DMS53 treated with DMSO at 0.1 percent for 48 hours (cell line): ENCODE results near the gene ZNF436.
"Not testable (repeated sequence)": the region's sequence is repeated elsewhere in the genome, so short reads cannot be mapped to it uniquely, and the experiment has no call there.

Experiments used
- DNase-seq: peaks from one replicate; lab custom pipeline; 2025; ENCODE audit not compliant: unreplicated experiment; lab: John Stamatoyannopoulos, UW

Gene ZNF436

DNA sequence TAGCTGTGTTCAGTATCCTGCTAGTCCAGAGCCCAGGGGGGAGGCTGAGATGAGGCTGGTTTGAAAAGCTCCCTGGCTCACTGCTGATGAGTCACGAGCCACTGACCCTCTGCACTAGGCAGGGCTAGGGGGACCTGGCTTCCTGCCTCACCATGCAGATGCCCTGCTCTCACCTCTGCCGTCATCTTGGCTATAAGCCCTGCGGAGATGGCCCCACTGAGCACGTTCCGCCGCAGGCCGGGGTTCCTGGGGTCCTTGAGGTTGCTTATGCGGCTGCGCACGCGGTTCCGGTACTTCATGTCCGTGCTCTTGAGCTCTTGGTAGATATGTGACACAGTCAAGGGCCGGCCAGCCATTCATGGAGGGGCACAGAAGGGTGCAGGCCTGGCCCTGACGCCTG, 24.1 kb upstream of the ZNF436 start:
- DNase-seq, result no peak

DNA sequence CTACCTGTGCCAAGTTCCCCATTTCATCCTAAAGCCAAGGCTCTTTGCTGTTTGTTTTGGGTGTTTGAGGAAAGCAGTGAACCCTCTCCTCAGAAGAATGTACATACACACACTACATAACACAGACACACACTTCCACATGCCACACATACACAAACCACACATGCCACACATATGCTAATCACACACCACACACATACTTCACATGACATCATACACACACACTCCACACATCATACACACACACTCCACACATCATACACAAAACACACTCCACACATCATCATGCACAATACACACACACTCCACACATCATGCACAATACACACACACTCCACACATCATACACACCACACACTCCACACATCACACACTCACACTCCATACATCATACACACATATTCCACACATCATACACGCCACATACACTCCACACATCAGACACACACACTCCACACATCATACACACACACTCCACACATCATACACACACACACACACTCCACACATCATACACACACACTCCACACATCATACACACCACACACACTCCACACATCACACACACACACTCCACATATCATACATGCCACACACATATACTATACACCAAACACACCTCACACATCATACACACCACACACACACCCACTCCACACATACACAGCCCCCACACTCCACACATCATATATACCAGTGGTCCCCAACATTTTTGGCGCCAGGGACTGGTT, 22.7 kb upstream of the ZNF436 start:
- no peak for DNase-seq

DNA sequence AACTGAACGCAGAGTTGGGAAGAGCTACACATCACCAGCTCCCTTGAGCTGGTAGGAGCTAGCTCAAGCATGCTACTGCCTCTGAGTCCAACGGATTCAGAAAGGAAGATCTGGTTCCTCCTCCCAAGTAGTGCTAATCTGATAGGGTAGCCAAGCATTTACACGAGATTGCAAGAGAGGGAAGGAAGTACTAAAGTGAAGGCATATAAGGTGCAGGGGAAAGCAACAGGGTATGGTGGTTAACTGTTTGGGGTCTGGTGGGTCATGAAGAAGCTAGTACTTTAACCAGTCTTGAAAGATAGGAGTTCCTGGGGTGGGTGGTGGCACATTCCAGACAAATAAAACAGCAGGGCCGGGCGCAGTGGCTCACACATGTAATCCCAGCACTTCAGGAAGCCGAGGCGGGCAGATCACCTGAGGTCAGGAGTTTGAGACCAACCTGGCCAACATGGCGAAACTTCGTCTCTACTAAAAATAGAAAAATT, 20.2 kb upstream of the ZNF436 start:
- no peak for DNase-seq

DNA sequence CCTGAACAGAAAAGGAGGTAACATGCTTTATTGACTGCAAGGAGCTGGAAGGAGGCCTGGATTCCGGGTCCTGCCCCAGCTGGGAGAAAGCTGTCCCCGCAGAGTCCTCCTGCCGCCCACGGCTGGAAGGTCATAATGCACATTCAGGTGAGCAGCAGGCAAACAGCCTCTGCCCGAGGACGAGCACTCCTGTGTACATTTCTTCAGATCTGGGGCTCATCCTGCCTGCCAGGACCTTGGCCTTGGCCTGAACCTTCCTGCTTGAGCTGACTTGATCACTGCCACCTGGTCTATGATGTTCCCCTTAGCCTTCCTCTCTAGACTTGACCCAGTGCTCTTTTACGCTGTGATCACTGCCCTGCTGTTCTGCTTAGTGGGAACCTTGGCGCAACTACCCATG, 17.9 kb upstream of the ZNF436 start:
- no peak for DNase-seq

DNA sequence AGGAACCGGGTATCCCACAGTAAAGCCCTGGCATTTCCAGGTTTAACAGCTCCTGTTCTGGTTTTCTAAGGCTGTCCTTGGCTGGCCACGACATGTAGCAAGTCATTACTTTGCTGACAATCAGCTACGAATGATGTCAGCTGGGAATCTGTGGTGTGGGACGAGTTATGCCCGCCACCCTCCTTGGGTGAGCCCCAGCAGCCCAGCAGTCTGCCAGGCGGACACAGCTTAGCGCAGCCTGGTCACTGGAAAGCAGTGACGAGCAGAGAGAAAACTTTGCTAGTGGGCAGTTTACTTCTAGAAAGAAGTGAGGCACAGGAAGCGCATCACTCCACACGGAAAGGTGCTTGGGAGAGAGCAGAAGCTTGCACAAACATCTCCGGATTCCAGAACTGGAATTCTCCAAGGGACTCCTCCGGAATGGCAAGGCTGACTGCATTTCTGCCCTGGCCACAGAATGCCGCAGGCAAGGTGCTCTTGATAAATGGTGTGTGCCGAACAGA, 15.5 kb upstream of the ZNF436 start:
- DNase-seq, result no peak

DNA sequence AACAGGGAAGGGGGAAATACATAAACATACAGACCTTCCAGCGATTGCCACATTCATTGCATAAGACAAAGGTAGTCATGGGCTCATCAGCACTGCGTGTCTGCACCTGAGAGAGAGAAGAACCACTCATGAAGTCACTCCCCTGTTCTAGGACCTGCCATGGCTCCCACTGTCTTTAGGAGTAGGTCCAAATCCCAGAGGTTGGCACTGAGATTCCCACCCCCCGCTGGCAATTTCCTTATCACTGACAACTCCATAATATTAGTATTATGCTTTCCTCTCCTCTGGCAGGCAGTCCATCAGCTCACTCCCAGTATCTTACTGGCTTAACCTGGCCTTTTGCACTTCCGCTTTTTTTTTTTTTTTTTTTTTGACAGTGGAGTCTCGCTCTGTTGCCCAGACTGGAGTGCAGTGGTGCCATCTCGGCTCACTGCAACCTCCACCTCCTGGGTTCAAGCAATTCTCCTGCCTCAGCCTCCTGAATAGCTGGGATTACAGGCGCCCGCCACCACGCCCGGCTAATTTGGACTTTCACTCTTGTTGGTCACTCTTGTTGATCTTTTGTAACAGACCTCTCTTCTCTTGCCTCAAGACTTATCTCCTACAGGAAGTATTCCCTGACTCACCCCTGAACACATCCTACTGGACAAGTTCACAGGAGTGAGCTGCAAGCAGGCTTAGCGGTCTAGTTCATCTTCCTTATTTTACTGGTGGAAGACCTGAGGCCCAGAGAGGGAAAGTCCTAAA, 14.8 kb upstream of the ZNF436 start:
- DNase-seq, result no peak

DNA sequence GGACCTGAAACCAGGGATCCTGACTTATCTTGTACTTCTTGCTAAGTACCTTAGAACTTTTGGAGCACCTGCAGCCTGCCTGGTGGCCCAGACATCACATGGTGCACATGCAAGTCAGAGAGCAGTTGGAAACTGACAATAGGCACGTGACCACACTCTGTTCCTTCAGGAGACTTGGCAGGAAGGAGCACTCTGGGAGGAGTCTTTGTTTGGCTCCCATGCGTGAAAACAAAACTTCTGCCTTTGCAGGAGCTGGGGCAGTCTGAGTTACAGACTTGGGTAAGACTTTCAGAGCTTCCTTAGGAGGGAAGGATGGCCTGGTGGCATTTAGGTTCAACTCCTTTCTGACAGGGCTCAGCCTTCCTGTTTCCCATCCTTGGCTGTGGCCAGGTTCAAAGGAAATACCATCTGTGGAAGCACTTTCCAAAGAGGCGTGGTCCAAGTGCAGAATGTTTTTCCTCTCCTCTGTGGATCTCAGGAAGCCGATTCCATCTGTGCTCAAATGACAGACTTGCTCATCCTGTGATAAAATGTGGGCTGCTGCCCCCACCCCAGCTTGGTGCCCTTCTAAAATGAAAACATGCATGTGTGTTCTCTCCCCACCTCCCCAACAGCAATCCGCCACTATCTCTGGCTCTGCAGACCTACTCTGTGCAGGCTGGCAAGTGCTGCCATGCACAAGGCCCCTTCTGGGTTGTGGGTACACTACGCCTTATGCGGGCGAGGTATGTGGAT, 14.1 kb upstream of the ZNF436 start:
- DNase-seq, result no peak

DNA sequence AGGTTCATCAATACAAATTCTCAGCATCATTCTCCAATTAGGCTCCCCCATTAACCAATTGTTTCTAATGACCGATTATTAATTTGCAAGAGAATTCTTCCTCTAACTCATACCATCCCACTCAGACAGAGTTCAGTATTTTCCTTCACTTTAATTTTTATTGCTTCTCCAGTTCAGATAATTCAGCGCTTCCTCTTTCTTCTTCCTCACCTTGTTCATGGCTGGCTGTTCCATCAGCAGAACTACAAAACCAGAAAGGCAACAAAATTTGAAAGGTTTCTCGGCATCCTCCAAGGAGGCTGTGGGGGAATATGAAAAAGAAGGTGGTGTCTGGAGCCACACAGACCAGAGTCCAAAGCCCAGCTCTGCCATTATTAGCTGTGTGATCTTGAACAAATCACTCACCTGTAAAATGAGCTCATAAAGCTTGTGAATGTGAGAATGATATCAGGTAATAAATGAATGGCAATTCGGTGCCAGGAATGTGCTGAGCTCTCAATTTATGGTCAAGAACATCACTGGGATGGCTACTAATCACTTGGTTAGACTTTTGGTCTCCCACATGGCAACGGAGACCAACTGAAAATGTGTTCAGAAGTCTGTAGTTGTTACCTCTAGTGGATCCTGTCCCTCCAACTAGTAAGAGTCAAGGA, 11.7 kb upstream of the ZNF436 start:
- no peak for DNase-seq

DNA sequence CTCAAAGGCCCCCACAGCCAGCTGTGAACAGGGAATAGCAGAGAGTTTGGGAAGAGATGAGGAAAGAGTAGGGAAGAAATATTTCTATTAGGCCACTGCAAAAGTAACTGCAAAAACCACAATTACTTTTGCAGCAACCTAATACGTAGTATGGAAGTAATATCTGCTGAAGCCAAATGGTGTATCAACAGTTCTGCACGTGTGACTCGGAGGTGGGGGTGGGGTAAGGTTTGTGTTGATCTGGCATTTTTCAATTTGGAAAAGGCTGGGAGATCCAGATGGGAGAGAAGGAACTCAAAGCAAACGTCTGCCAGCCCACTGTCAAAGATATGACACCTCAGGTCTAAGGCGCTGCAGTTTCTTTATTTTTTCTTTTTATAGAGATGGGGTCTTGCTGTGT, 11.1 kb upstream of the ZNF436 start:
- no peak for DNase-seq

DNA sequence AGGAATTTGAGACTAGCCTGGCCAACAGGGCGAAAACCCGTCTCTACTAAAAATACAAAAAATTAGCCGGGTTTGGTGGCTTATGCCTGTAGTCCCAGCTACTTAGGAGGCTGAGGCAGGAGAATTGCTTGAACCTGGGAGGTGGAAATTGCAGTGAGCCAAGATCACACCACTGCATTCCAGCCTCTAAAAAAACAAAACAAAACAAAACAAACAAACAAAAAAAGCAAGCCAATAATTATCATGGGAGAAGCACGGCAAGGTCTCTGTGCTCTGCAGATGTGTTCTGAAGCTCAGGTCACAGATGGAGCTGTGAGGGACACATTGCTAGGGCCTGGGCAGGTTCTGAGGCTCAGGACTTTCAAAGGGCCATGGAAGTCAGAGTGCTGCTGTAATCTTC, 10.6 kb upstream of the ZNF436 start:
- not testable (repeated sequence) for DNase-seq

DNA sequence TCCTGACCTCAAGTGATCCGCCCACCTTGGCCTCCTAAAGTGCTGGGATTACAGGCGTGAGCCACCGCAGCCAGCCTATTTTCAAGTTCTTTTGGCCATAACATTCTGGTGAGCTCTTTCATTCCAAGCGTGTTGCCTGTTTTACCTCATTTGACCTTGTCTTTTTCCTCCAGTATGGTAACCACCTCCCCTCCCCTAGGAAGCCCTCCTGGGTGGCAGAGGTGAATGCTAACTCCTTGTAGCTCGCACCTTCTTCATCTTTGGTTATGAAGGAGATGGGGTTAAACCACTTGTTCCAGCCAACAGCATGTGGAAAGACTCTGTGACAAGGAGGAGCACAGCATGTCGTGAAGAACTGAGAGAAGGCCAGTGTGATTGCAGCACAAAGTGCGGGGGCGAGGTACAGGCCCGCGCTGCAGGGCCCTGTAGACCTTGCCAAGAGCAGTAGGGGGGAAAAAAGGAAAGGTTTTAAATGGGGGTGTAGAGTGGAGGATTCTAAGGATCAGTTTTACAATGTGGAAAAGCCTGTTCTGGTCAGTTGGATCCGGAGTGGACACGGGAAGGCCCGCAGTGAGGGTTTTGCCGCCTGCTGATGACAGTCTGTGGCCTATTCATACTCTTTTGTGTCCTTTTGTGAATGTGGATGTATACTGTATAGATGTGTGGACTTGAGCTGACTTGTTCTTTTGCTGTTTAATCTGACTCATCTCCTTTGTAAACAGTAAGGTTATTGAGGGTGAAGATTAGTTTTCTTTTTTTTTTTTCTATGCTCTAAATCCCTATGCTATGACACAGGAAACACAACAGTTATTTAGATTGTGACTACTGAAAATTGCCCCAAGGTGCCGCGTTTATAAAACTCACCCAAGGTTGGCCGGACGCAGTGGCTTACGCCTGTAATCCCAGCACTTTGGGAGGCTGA, 7.5 kb upstream of the ZNF436 start:
- DNase-seq, result peak; percentile 95

DNA sequence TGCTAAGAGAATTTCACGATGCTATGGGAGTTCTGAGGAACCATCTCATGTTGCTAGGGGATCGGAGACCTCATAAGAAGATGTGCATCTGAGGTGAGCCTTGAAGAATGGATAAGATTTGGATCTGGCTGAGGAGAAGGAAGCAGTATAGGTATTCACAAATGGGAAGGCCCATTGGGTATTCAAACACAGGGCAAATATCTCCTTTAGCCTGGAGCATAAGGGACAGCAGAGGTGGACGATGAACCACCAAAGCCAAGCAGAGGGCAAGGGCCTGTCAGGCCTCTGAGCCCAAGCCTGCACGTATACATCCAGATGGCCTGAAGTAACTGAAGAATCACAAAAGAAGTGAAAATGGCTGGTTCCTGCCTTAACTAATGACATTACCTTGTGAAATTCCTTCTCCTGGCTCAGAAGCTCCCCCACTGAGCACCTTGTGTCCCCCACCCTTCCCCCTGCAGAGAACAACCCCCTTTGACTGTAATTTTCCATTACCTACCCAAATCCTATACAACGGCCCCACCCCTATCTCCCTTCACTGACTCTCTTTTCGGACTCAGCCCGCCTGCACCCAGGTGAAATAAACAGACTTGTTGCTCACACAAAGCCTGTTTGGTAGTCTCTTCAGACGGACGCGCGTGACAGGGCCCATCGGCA, 4.6 kb upstream of the ZNF436 start:
- DNase-seq, result not testable (repeated sequence)

DNA sequence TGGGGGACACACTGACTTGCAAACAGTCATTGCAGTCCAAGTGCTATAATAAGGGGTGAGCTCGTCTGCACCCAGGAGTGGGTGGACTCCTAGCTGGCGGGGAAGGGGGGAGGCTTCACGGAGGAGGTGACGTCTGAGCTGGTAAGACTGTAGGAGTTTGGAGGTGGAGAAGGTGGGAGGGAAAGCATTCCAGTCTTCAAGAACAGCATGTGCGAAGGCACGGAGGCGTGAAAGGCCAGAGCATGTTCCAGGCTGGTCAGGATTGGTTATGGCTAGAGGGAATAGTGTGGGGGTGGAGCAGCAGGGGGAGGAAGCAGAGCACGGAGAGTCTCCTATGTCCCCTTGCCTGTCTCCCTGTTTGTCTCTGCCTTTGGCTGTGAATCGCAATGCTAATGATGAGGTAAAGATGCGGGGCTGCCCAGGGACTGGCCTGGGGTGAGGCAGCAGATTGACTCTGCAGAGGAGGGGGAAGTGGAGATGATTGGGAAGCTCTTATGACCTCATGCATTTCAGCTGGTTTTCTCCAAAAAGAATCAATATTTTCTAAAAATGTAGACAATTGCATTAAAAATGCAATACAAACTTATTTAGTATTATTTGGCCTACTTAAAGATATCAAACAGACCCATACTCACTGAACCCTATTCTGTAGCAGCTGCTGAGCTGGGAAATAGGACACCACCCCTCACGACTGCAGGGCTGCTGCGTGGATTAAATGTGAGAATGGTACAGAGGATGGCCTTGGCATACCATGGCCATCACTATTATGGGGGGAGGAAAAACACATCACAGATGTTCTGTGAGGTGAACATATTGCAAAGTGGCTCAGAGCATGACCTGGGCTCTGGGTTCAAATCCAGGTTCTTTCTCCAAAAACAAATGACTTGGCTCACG, 2.6 kb upstream of the ZNF436 start:
- DNase-seq, result no peak

DNA sequence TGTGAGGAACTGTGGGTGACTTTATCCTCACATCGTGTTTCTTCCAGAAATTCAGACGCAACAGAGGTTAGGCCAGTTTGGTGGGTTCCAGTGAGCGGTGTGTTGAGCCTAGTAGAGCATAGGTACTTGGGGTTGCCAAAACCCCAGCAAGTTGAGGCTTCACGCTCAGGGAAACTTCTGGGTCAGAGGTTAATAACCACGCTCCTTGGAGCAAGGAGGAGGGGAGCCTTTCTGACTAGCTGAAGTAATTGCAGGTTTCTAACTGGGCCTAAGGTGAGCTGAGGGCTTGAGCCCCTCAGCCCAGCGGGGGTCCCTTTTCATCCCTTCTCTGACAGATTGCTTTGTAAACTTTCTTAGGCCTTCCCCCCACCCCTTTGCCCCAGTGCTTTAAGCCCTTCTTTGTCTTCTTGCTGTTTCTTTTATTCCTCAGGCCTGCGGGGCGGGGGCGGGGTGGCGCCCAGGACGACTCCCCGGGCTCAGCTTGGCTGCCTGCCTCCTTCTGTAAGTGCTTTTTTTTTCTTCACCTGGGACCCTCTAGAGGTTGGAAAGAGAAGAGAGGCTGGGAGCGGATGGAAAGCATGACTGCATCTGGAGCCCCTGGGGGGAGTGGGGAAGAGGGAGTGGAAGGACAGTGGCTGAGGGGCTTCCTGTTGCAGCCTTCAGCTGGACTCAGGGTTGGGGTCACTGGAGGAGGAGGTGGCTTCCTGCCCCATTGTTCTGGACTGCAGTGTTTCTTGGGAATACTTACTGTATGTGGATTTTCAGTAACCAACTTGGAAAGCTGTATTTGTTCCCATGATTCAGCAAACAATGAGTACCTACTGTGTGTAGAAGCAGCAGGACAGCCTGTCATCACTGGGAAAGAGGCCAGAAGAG, 1.3 kb upstream of the ZNF436 start:
- no peak for DNase-seq

DNA sequence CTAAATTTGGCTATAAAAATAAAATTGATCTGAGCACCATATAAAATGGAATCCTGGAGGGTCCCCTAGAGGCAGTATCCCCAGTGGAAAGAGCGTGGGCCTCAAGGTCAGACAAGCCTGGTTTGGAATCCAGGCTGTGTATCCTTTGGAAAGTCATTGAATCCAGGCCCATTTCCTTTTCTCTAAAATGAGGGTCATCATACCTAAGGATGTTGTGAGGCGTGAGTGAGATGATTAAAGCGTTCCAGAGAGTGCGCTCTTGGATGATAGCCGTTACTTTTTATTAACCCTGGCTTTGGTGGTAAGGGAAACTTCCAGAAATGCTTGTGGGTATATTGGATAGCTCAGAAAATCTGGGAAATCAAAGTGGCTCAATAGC, 683 bp upstream of the ZNF436 start:
- no peak for DNase-seq

DNA sequence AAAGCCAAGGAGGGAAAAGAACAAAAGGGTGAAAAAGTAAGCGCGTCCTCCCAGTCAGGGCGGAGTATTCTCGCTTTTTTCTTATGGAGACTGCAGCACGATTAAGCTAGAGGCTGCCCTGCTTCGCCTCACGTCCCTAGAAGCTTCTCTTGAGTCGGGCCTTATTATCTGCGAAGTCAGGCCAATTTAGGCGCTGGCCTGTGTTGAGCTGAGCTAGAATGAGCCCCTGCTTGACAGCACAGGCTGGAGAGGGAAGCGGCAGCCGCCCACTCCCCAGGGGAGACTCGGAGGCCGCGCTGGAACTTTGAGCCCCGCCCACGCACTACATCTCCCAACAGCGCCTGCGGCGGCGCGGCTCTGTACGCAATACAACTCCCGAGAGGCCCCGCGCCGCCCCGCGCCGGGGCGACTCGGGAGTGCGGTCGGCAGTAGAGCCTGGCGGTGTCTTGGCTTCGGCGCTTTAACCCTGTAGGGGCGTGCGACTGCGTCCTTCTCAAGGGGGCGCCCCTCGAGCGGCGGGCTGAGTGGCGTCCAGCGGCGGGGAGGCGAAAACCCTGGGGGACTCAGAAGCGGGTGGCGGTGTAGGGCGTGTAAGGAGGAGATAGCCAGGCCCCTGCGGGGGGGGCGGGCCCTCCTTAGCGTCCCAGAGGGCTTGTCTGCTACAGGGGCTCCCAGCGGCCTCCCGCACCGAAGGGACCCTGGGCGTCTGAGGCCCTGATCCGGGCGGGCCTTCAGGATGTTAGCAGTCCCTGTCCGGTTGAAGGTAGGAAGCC, 888 bp downstream of the ZNF436 start:
- peak; percentile 78 for DNase-seq
